Activated CD4-positive, CD25-positive, alpha-beta regulatory T cell (primary cell): Measurements from ENCODE around the gene MYO1H.
"Not testable (repeated sequence)": the region's sequence is repeated elsewhere in the genome, so short reads cannot be mapped to it uniquely, and the experiment has no call there.

Experiments
- DNase-seq, 4 experiments: peaks; one replicate each; lab custom pipeline; 2025; lab: John Stamatoyannopoulos, UW

The MYO1H gene

DNA sequence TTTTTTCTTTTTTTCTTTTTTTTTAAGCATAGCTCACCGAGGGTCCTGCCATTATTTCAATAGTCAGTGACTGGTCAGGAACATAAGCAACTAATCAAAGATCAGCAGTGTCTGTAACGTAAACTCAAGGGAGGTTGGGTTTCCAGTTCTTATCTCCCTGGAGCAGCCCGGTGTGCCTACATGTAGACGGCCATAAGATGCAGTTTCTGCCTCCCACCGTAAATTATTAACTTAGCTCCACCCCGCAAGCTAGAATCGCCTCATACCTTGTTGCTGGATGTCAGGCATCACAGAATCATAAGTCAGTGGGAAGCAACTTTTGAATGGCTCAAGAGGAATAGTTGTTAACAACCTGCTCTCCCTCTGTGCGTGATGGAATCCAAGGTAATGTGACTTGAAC lies at the start of gene MYO1H:
TSS of gene MYO1H (plus strand) at position 312 of the 400 bp plus-strand sequence. CDS start at position 373, 61 bp downstream.
- no peak for DNase-seq

- DNase-seq: no peak
Measured at GRCh38 chr12:109299849-109300248, 47.9 kb upstream of the MYO1H start.

DNA sequence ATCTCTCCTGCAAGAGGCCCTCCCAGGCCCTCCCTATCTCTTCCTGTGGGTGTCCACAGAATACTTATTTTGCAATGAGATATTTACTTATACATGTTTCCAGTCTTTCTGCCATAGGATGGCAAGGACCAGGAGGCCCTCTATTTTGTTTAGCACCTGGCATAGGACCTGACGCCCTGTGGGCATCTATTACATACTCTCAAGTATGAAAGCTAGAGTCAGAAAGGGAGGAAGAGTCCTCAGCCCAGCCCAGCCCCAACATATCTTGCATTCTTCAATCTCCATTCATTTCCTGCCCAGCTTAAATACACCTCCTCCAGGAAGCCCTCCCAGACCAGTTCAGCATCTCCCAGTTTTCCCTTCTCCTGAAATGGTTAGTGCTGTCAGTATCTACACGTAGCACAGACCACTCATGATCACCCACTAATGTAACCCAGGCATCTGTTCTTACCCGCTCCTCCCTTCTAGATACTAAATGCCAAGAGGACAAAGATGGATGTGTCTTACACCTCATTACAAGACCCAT lies 46.0 kb upstream of the MYO1H start:
- no peak for DNase-seq

DNA sequence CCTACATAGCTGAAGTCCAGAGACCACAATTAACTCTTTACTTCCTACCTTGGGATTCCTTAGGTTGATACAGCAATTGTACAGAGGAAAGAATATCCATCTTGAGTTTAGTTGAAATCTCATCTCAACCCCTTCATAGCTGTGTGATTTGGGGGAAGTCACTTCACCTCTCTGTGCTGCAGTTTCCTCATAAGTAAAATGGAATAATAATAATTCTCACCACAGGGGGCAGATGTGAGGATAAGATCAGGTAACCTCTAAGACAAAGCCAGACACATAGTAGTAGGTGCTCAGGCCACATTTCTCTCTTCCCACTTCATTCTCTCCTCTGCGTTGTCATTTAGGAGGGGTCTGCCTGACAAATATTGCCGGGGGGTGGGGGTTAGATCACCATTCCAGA lies 45.3 kb upstream of the MYO1H start:
- DNase-seq: no peak

- no peak for DNase-seq
Measured at GRCh38 chr12:109302770-109303169, 44.9 kb upstream of the MYO1H start.

DNA sequence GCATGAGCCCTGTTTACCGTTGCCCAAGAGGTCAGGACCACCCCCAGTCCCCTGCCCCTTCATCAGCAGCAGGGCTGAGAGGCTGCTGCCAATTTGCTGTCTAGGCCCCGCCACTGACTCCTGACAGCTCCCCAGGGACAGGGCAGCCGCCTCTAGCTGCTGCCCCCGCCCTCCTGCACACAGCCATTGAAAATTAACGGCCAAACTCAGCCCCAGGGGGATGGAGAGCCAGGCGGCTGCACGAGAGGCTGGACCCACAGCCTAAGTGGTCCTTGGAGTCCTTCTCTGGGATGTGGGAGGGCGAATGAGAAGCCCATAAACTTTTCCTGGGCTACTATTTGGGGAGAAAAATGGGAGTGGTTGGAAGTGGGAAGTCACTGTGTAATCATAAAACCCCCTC lies 43.2 kb upstream of the MYO1H start:
- DNase-seq: no peak

GRCh38 chr12:109305547-109305946 lies 42.2 kb upstream of the MYO1H start:
- no peak for DNase-seq

DNA sequence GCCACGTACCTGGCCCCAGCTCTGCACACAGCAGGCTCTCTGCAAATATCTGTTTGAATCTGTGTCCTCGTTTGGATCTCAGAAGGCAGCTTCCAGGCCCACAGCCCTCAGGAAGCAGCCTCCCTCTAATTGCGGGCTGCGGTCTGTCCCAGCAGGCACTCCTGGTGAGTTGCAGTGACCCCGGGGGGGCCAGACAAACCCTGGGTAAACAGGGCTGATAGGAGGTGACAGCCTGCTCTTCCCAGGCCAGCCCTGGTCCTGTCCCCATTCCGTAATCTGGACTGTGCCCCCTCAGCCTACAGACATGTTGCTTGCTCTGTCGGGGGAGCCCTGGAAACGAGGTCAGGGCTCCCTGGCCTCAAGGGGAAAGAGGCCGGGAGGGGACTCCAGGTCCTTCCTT lies 40.6 kb upstream of the MYO1H start:
- DNase-seq: no peak

- peak in 1 of 4 experiments; percentile 2 for DNase-seq
Measured at GRCh38 chr12:109308534-109309380, 38.9 kb upstream of the MYO1H start, which contains the start of gene FOXN4. Gene FOXN4 (minus strand): TSS chr12:109309284. CDS start chr12:109308321, 963 bp downstream.

DNA sequence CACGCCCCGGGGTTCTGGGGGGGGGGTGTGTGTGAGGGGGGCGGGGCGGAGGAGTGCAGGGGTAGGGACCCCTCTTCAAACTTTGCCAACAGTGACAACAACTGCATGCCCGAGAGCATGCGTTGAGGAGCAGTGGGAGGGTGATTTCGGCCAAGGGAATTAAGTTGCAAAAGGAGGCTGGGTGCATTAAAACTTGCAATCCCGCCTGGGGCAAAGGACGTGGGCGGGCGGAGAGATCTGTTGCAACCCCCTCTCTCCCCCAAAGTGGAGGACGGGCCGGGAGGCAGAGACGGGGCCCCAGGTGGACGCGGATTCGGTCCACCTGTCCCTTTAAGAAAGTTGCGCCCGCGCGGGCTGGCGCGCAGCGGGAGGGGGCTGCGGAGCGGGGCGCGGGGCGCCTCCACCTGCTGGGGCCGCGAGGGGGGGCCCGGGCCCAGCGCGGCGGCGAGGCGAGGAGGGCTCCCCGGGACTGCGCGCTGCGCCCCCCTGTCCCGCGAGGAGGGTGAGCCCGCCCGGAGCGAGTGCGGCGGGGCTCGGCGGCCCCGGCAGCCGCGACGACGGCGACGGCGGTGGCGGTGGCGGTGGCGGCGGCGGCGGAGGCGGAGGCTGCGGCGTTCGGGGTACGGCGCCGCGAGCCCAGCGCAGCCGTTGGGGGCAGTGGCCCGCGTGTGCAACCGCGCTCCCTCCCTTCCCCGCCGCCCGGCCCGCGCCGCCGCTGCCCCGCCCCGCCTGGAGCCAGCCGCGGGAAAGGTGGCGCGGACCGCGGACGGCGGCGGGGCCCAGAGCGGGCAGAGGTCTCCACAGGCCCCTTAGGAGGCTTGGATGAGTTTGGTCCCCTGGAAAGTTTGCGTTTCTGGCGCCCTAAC lies 38.1 kb upstream of the MYO1H start:
- no peak for DNase-seq

- DNase-seq: no peak
Measured at GRCh38 chr12:109310247-109311125, 37.2 kb upstream of the MYO1H start.

- not testable (repeated sequence) for DNase-seq
Measured at GRCh38 chr12:109321294-109321693, 26.4 kb upstream of the MYO1H start.

- DNase-seq: no peak
Measured at GRCh38 chr12:109329003-109329402, 18.7 kb upstream of the MYO1H start.

DNA sequence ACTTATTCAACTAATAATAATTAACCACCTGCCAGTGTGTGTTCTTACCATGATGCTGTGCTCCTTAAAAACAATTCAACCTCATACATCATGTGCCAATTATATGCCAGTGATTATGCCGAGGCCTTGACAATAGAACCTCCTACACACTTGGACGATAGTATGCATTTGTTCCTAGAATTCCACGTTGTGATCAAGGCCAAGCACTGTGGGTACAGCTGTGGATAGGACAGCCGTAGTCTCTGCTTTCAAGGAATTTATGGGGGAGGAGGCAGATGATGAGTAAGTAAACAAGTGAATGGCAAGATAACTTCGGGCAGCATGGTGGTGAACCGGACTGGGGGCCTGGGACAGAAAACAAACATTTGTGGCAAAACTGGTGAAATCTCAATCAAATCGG lies 18.0 kb upstream of the MYO1H start:
- DNase-seq: no peak

DNA sequence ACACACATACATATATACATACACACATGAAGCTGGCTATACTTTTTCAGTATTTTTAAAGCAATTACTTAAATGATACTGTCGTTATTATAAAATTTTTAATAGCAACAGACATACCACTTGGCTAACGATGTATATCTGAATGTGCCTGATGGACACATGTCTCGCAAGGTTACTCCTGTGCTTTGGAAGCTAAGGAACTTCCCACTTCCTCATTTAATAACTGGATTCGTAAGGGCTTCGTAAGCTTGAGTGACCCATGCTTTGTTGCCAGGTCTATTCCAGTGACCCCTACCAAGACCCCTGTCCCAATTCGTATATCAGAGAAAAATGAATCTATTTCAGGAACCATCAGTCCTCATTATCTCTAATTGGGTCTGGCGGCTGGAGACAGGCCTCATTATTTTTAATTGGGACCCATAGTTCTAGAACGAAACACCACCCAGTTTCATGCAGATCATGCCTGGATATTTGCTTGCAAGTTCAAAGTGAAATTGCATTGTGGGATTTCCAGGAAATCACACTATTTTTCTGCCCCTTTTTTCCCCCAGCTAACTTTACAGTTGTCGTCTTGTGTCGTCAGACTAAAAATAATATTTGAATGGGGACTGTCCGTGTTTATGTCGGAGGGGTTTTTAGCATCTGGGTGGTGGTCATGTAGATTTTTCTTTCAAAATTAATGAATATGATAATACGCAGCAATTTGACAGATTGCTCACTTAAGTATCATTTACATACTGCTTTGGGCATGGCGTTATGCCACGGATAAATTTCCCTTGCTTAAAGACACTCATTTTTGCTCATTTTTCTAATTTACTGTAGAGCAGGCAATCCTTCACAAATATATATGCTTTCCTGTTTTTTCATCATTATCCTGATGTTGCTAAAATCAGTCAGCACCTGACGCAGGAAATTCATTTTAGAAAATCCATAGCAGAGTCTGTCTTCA lies 17.1 kb upstream of the MYO1H start:
- no peak for DNase-seq

DNA sequence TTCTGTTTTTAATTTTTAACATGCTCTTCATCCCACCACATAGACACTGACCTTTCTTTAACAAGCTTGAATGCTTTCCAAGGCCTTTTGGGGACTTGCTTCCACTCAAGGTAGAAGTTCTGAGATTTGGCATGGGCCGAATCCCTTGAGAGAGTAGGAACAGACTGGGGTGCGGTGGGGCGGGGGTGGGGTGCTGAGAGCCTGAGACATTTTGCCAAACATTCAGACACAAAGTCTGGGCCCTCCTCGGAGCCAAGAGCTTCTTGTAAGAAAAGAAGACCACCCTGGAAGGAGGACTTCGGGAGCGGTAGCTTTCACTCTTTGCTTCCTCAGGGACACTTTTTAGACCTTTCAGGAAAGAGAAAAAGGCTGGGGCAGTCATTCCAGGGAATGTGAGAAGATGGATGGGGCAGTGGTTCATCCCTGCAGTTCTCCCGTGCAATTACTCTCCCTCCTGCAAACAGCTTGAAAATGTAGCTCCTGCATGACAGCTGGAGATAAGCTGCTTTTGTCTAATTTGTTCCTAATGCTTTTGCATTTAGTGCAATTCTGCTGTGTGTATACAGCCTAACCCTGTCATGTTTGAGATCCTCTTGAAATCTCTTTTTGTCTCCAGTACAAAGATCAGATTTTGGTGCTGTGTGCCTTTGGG lies 16.3 kb upstream of the MYO1H start:
- no peak for DNase-seq

DNA sequence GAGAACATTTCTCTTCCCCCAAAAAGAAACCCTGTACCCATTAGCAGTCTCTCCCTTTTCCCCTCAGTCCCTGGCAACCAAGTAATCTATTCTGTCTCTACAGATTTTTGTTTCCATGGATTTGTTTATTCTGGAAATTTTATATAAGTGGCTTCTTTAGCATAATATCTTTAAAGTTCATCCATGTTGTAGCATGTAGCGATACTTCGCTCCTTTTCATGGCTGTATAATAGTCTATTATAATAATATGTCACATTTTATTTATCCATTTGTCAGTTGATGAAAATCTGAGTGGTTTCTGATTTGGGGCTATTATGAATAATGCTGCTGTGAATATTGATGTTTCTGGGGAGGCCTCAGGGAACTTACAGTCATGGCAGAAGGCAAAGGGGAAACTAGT lies 12.8 kb upstream of the MYO1H start:
- no peak for DNase-seq

DNA sequence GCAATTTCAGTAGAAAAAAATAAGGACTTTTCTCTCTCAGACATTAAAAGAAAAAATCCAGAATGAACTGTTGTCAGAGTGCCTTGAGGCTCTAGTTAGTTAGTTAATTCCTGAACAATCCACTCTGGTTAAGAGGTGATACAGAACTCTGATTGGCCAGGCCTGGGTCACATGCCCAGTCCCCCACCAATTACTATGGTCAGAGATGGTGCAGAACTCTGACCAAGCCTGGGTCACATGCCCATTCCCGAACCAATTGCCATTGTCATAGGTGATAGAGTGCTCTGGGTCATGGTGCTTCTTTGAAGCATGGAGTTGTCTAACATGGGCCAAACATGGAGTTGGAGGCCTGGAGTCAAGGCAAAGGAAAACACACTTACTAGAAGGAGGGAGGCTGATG lies 11.1 kb upstream of the MYO1H start:
- no peak for DNase-seq

DNA sequence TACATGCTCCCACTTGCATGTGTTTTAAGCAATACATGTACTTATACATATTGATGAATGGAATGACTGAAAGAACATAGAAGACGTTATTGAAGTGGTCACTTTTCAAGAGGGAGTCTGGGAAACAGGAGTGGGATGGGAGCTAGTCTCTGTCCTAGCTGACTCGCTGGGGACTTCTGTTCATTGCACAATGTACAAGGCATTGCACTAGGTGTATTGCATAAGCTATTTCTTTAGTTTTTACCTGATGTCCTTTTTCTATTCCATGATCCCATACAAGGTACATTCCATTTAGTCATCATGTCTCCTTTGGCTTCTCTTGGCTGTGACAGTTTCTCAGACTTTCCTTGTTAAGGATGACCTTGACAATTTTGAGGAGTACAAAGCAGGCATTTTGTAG lies 4.0 kb upstream of the MYO1H start:
- DNase-seq: no peak

- no peak for DNase-seq
Measured at GRCh38 chr12:109345428-109345827, 2.3 kb upstream of the MYO1H start.
